Measurements from ENCODE around the gene LDLRAD2. TPM values are rescaled to one million over a fixed set of nuclear protein-coding genes. Genes with fewer than 3 reads are reported as not detected.

The LDLRAD2 gene
- total RNA-seq, 1 experiment from 2014 or later: 1.0 TPM

- H3K14ac ChIP-seq (ENCODE audit: insufficient read depth, low read length): no peak overlapping the region
- H3K9me3 ChIP-seq (ENCODE audit: control insufficient read depth, low read depth, low read length): no peaks in the 10 kb centered on the region
- no peaks in the 10 kb centered on the region for H3K9me3 Mint-ChIP-seq
- no peaks in the 10 kb centered on the region for H3K27me3 ChIP-seq (ENCODE audit: insufficient read depth, low read length)
- DNase-seq: no peak
- no peak overlapping the region for H3K9ac ChIP-seq (ENCODE audit: extremely low read depth, insufficient read length, low read length)
- H3K27ac ChIP-seq (ENCODE audit: insufficient read length, low read depth, low read length): no peak overlapping the region
- H3K4me2 ChIP-seq (ENCODE audit: insufficient read depth, insufficient read length, low read length): no peak overlapping the region
- no peaks in the 10 kb centered on the region for H3K79me1 ChIP-seq (ENCODE audit: insufficient read depth, low read depth, low read length, poor library complexity, severe bottlenecking)
- no peak overlapping the region for H4K8ac ChIP-seq (replicated peaks; ENCODE audit: insufficient read length, low read depth, low read length)
- H2BK120ac ChIP-seq (ENCODE audit: low read depth, low read length, poor library complexity, severe bottlenecking): no peak overlapping the region
- H4K91ac ChIP-seq (ENCODE audit: insufficient read length, low read depth, low read length): no peak overlapping the region
- no peak overlapping the region for H2BK5ac ChIP-seq (ENCODE audit: insufficient read length, low read length)
- no CpG with 5 or more reads among the region's 9 CpGs for WGBS (ENCODE audit: extremely low coverage, insufficient read length, low lambda C conversion rate)
- H3K27ac Mint-ChIP-seq: no peak overlapping the region
- H3K36me3 Mint-ChIP-seq (ENCODE audit: insufficient read depth in 1 of 3, low read depth in 3 of 3): peaks cover 3 to 11% (median 3%) of the 10 kb centered on the region in 3 experiments; a peak in 5 of 7 replicates
- H4K20me1 ChIP-seq (ENCODE audit: control insufficient read depth, insufficient read depth, insufficient read length): no peaks in the 10 kb centered on the region
- no peak overlapping the region for H3K56ac ChIP-seq (ENCODE audit: insufficient read length, low read depth, low read length)
- no peak overlapping the region for H2BK20ac ChIP-seq (ENCODE audit: low read depth, low read length, poor library complexity, severe bottlenecking)
- H2BK12ac ChIP-seq (ENCODE audit: insufficient read length, low read depth, low read length): no peak overlapping the region
- H2BK15ac ChIP-seq (ENCODE audit: low read depth, low read length): no peak overlapping the region
- H3K4me3 Mint-ChIP-seq: no peak overlapping the region
- H4K5ac ChIP-seq (ENCODE audit: insufficient read length, low read depth, low read length): no peak overlapping the region
- H2AK5ac ChIP-seq (ENCODE audit: insufficient read length, low read length): no peak overlapping the region
- TF ChIP-seq CTCF (conservative IDR thresholded peaks at IDR 0.05): no peak
- no peak overlapping the region for H3K4ac ChIP-seq (ENCODE audit: low read depth, low read length)
- H3K79me2 ChIP-seq (ENCODE audit: insufficient read depth, low read length): no peaks in the 10 kb centered on the region
- H3K23me2 ChIP-seq (ENCODE audit: insufficient read length, low read depth, low read length, poor library complexity, severe bottlenecking): no peaks in the 10 kb centered on the region
- H3K4me1 ChIP-seq (ENCODE audit: insufficient read depth, low read length): no peaks in the 10 kb centered on the region
- no peak overlapping the region for H2AFZ ChIP-seq (ENCODE audit: low read length)
- peaks cover 10 to 13% of the 10 kb centered on the region in 2 experiments for H3K4me1 Mint-ChIP-seq
- no peak overlapping the region for H3K23ac ChIP-seq (ENCODE audit: insufficient read length, low read depth, low read length)
- H3K18ac ChIP-seq (ENCODE audit: insufficient read length, low read depth, low read length): no peak overlapping the region
- H3K27me3 Mint-ChIP-seq (ENCODE audit: low read depth): no peaks in the 10 kb centered on the region
- no peak overlapping the region for H3T11ph ChIP-seq (ENCODE audit: low read length)
These were observed 8.7 kb downstream of the LDLRAD2 start for GRCh38 chr1:21820597-21821232.
